GM21825 (cell line): Measurements from ENCODE around the gene MOCS1.
"Not testable (repeated sequence)": the region's sequence is repeated elsewhere in the genome, so short reads cannot be mapped to it uniquely, and the experiment has no call there.

Source experiments
- ATAC-seq: cut with Tn5 transposase; IDR thresholded peaks from one replicate; pipeline ENCODE4 v1.9.1; 2021; ENCODE audit warnings: mild to moderate bottlenecking, moderate library complexity; ENCODE audit not compliant: unreplicated experiment

Gene MOCS1

GRCh38 chr6:39934131-39934757 is at the start of gene MOCS1:
Gene MOCS1 (minus strand): TSS chr6:39934462. CDS start chr6:39934417, 45 bp downstream.
- no peak for ATAC-seq

GRCh38 chr6:39984051-39984450 is 49.8 kb upstream of the MOCS1 start:
- no peak for ATAC-seq

DNA sequence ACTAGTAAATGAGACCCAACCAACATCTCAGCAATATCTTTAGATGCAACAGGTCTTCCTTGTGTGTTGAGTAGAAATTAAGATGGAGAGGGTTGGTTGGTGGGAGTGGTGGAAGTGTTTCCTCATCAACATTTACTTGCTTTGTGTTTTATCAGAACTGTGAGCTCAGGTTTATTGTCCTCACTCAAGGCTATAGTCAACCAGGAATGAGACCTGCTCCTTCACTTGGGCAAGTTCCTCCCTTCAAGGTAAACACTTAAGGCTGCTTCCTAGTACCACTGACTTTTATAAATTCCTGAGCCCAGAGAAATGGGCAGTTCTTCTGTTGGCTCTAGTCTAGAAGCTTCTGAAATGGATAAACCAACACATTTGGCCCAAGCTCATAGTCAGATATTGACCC is 48.9 kb upstream of the MOCS1 start:
- no peak for ATAC-seq

GRCh38 chr6:39982720-39983119 is 48.5 kb upstream of the MOCS1 start:
- no peak for ATAC-seq

DNA sequence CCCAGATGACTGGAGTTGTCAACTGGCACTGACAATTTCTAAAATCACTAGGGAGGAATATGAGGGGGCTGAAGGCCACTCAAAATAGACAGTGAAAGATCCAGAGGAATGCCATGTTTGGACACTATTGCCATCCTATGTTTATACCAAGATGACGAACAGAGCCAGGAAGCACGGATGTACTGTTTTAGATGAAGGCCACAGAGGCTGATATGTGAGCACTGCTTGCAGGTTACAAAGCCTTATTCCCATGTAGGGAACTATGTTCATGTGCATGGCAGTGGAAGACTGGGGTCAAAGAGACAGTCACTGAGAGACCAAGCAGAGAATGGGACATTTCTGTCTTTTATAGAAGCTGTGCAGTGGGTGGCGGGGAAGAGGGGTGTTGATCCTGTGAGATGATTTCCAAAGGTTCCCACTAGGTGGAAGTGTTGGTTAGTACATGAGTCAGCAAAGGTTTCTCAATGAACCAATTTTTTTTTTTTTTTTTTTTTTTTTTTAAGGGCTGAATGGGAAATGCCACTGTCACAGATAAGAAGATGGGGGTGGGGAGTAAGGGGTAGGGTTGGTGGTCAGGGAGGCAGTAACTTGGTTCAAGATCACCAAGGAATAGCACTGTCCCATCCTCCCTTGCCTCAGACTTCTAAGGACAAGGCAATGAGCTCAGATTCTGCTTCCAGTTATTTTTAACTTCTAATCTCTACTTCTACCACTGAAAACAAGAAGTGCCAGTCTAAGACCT is 46.7 kb upstream of the MOCS1 start:
- no peak for ATAC-seq

GRCh38 chr6:39979461-39980328 is 45.4 kb upstream of the MOCS1 start:
- ATAC-seq, result no peak

DNA sequence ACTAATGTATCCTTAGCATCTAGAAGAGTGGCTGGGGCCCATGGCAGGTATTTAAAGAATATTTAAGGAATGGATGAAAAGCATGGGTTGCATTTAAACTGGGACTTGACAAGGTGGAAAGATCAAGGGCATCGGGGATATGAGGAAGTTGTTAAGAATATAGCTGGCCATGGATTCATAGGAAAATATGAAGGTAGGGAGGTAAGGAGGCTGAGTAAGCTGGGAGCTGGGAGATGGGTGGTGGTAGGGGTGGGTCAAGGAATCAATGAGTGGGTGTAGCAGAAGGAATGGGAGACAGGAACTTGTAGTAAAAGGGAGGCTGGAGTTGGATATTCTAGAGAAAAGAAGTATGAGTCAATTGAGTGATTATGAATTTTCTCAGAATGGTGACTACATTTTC is 44.0 kb upstream of the MOCS1 start:
- ATAC-seq, result no peak

GRCh38 chr6:39973661-39974060 is 39.4 kb upstream of the MOCS1 start:
- no peak for ATAC-seq

- not testable (repeated sequence) for ATAC-seq
These were observed 38.5 kb upstream of the MOCS1 start for GRCh38 chr6:39972717-39973116.

DNA sequence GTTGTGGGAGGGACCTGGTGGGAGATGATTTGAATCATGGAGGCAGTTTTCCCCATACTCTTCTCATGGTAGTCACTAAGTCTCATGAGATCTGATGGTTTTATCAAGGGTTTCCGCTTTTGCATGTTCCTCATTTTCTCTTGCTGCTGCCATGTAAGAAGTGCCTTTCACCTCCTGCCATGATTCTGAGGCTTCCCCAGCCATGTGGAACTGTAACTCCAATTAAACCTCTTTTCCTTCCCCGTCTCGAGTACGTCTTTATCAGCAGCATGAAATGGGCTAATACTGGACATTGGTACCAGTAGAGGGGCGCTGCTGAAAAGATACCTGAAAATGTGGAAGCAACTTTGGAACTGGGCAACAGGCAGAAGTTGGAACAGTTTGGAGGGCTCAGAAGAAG is 36.9 kb upstream of the MOCS1 start:
- ATAC-seq, result not testable (repeated sequence)

GRCh38 chr6:39965751-39966150 is 31.5 kb upstream of the MOCS1 start:
- no peak for ATAC-seq

- ATAC-seq, result no peak
These were observed 30.3 kb upstream of the MOCS1 start for GRCh38 chr6:39964530-39964929.

GRCh38 chr6:39964094-39964493 is 29.8 kb upstream of the MOCS1 start:
- ATAC-seq, result no peak

DNA sequence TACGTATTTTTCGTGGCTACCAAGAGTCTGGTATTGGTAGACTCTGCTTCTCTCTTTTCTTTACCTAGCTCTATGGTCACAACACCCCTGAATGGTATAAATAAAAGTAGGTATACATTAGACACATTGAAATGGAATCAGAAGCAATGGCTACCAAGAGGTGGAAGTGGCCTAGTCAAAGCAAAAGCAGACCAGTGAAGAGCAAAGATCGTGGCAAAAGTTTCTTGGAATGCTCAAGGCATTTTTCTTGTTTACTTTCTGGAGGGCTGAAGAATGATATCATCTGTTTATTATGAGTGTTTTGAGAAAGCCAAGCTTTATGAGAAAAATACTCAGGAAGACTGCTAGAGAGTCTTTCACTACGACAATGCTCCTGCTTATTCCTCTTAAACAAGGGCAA is 28.6 kb upstream of the MOCS1 start:
- no peak for ATAC-seq

GRCh38 chr6:39961178-39961577 is 26.9 kb upstream of the MOCS1 start:
- no peak for ATAC-seq

DNA sequence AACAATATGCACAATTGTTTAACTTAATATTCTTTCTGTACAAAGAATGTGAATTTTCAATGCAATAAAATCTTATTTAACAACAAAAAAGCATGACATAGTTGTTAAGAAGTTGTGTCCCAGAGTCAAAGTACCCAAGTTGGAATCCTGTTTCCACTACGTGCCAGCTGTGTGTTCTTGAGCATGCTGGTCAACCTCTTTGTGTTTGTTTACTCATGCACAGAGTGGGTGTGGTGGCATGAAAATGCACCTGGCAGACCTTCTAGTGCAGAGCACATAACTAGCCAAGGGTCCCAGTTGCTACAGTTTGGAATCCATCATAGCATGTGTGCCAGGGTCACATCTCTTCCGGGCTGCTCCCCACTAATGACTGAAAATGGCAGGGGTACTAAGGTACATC is 24.7 kb upstream of the MOCS1 start:
- no peak for ATAC-seq

GRCh38 chr6:39956936-39957335 is 22.7 kb upstream of the MOCS1 start:
- no peak for ATAC-seq

DNA sequence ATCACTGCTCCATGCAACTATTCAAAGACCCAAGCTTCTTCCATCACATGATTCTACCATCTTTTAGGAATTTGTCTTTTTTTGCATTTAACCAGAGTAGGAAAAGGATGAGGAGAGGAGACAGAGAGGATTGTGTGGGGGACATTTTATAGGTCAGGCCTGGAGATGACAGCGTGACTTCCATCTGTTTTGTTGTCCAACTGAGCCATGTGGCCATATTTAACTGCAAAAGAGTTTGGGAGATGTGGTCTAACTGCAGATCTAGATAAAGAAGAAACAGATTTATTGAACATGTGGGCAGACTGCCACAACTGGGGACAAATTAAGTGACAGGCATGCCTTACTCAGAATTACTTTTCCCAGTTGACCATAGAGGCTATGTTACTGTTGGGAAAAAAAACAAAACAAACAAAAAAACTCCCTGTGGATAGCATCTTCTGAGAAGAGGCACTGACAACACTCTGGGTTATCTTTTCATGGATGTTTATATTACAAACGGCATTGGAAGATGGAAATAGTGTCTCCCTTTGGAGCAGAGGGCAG is 18.9 kb upstream of the MOCS1 start:
- ATAC-seq, result no peak

DNA sequence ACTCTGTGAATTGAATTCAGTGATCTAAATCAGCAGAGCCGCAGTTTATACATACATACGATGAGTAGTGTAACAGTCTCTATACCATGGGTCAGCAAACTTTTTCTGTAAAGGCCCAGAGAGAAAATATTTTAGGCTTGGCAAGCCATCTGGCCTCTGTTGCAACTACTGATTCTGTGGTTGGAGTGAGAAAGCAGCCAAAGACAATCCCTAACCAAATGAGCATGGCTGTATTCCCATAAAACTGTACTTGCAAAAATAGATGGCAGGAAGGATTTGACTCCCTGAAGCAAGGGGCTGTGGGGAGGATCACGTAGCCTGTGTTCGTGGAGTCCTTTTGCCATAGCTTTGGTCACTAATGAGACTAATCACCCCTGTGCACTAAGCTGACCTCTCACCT is 17.9 kb upstream of the MOCS1 start:
- no peak for ATAC-seq

DNA sequence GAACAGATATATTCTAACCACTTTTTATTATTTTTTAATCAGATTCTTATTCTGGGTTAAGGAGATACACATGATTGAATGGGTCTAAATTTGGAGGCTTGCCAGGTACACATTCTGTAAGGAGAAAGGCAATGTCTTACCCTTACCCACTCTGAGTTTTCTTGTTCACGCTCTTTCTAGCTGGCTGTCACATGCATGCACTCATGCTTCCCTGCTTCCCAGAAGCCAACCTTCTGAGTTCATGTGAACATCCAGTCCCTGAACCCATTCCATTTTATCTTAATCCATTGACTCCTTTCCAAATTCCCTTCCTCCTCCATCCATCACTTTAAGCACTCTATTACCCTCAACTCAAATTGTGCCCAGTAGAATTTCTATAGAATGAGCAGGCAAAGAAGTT is 17.5 kb upstream of the MOCS1 start:
- no peak for ATAC-seq

- ATAC-seq, result no peak
These were observed 16.9 kb upstream of the MOCS1 start for GRCh38 chr6:39951191-39951590.
